ENCODE data around the gene CXCL11. TPM values are rescaled to one million over a fixed set of nuclear protein-coding genes. Genes with fewer than 3 reads are reported as not detected.

Gene CXCL11
- total and polyA plus RNA-seq, 9 of the 15 experiments (the other 6 are each of a cell fraction or from before 2014, with no cell fraction given) = 2.1 to 9.1 (median 4.5) TPM

DNA sequence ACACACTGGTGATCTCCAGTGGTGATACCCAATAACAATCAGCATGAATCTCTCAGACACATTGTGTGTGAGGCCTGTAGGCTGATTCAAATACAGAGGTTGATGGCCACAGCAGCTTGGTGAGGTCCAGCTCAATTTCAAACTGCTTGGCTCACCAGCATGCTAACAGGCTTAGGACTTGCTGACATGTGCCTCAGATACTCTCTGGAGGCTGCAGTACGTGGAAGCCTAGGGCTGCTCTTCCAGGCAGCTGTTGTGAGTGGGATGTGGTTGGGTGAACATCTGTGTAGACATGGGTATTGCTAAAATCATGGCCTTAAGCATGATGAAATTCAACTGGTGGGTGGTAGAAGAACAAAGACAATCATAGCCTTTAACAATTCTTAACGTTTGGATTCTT lies 32.8 kb downstream of the CXCL11 start:
- H3K79me2 ChIP-seq (ENCODE audit: control insufficient read depth, insufficient read depth, low read length) = no peaks in the 10 kb centered on the region
- no peaks in the 10 kb centered on the region for H3K36me3 ChIP-seq (ENCODE audit: control insufficient read depth, insufficient read depth, low read length)
- intact Hi-C loops (cut with micrococcal nuclease) = no loop called here
- BruUV-seq (replicated peaks) = no TSS peak
- ChIA-PET POLR2A (interaction anchor here (0.5 to 0.9 kb wide), 2 partner anchors 13 to 104 kb away, joined by 3 read pairs; no protein-coding TSS in a partner anchor), CTCF (ENCODE audit: low intra/inter-chr PET ratio) (no interaction called here)
- DNase-seq (ENCODE audit: extremely low read depth in 1 of 4, low spot score in 3 of 4) = no peak
- in situ Hi-C loops (cut with MboI) = no loop called here
- H3K9me1 ChIP-seq (ENCODE audit: control insufficient read depth, insufficient read depth, low read length) = no peaks in the 10 kb centered on the region
- H3K9me3 ChIP-seq (replicated peaks; ENCODE audit: control insufficient read depth, insufficient read depth, low read depth, low read length) = no peaks in the 10 kb centered on the region
- 13% methylated on average over 2 of the region's 2 CpGs for WGBS (ENCODE audit: insufficient coverage, low coverage, missing lambda C conversion rate)
- no peak for FAIRE-seq
- no peaks in the 10 kb centered on the region for H3K27me3 ChIP-seq (ENCODE audit: control insufficient read depth in 2 of 2, insufficient read depth in 2 of 2, low read length in 2 of 2)
- peak; percentile 54 for ATAC-seq
- no peak overlapping the region for H2AFZ ChIP-seq (ENCODE audit: low read depth, low read length)
- H4K20me1 ChIP-seq (replicated peaks; ENCODE audit: control insufficient read depth, insufficient read depth, low read length) = no peaks in the 10 kb centered on the region
- H3K4me2 ChIP-seq (ENCODE audit: insufficient read depth, low read length) = no peak overlapping the region
- no peak overlapping the region for H3K4me3 ChIP-seq
- H3K27ac ChIP-seq (ENCODE audit: extremely low read depth, low read depth, low read length) = no peak overlapping the region
- no peak for TF ChIP-seq YBX1 (IDR thresholded peaks at IDR 0.05)
- TF ChIP-seq, protein P1, sequence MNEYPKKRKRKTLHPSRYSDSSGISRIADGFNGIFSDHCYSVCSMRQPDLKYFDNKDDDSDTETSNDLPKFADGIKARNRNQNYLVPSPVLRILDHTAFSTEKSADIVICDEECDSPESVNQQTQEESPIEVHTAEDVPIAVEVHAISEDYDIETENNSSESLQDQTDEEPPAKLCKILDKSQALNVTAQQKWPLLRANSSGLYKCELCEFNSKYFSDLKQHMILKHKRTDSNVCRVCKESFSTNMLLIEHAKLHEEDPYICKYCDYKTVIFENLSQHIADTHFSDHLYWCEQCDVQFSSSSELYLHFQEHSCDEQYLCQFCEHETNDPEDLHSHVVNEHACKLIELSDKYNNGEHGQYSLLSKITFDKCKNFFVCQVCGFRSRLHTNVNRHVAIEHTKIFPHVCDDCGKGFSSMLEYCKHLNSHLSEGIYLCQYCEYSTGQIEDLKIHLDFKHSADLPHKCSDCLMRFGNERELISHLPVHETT (CRISPR knock-in tag; conservative IDR thresholded peaks at IDR 0.05 in 1 of 2, IDR thresholded peaks at IDR 0.05 in 1 of 2) = no peak
- no peak for TF ChIP-seq PYGO2 (tag; IDR thresholded peaks at IDR 0.05)
- no peak for TF ChIP-seq SAFB (IDR thresholded peaks at IDR 0.05; ENCODE audit: borderline replicate concordance, low read depth, low read length)
- TF ChIP-seq, protein P2, sequence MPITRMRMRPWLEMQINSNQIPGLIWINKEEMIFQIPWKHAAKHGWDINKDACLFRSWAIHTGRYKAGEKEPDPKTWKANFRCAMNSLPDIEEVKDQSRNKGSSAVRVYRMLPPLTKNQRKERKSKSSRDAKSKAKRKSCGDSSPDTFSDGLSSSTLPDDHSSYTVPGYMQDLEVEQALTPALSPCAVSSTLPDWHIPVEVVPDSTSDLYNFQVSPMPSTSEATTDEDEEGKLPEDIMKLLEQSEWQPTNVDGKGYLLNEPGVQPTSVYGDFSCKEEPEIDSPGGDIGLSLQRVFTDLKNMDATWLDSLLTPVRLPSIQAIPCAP (CRISPR knock-in tag; IDR thresholded peaks at IDR 0.05; ENCODE audit: borderline replicate concordance) = no peak
- TF ChIP-seq NR2C1 (IDR thresholded peaks at IDR 0.05) = no peak
- no peak for TF ChIP-seq NR2C1 (tag; IDR thresholded peaks at IDR 0.05)
- no peak for TF ChIP-seq TARDBP (IDR thresholded peaks at IDR 0.05)
- no peak for TF ChIP-seq MCM5 (IDR thresholded peaks at IDR 0.05; ENCODE audit: low read depth)
- H3K9ac ChIP-seq (ENCODE audit: insufficient read depth in 1 of 2, low read depth in 2 of 2, low read length in 2 of 2) = no peak overlapping the region
- peaks cover 0 to 5% of the 10 kb centered on the region in 2 experiments; a peak in 2 of 5 replicates for H3K4me1 ChIP-seq (replicated peaks in 1 of 2; ENCODE audit: control insufficient read depth in 2 of 2, insufficient read depth in 2 of 2, low read length in 2 of 2)
